Measurements from ENCODE around the gene ART5. TPM values are rescaled to one million over a fixed set of nuclear protein-coding genes. Genes with fewer than 3 reads are reported as not detected.

The ART5 gene
- total and polyA plus RNA-seq, 12 donors = 0.13 to 0.78 (median 0.30) TPM; not detected in 5

DNA sequence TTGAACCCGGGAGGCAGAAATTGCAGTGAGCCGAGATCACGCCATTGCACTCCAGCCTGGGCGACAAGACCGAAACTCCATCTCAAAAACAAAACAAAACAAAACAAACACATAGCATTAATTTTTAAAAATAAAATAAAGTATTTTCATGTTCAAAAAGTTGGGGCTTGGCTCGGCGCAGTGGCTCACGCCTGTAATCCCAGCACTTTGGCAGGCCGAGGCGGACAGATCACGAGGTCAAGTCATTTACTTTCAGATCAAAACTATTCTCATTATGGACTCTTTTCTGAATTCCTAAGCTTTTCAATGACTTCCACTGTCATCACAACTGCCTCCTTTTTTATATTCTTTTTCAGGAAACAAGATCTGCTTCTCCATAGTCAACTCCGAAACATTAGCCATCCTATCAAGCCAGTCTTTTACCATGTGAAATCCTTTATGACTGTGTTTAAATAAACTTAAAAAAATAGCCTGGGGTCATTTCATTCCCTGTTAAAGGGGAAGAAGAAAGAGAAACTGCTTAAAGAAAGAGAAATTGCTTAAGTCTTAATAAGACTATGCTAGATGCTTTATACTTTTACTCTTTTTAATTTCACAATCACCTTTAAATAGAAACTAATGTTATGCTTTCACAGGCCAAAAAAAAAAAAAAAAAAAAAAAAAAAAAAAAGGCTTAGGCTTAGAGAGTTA is 42.5 kb upstream of the ART5 start:
- H3K9me3 ChIP-seq (replicated peaks in 1 of 3) = no peaks in the 10 kb centered on the region
- no peaks in the 10 kb centered on the region for H3K27me3 ChIP-seq
- WGBS, 4 donors = 85 to 91% (median 89%) methylated on average over 12 of the region's 12 CpGs
- H3K4me1 ChIP-seq (replicated peaks in 1 of 2) = peaks cover 7 to 11% of the 10 kb centered on the region in 2 donors
- H3K27ac ChIP-seq = peak overlapping the region in 2 of 5 donors; percentile 14 to 31
- peaks cover 0 to 86% of the 10 kb centered on the region in 2 donors for H3K36me3 ChIP-seq (replicated peaks in 1 of 2)
- intact Hi-C loops (cut with DNase I) = no loop called here
- H3K4me3 ChIP-seq = no peak overlapping the region
- peak in 1 of 7 donors; percentile 41 for DNase-seq
- TF ChIP-seq, protein P1, sequence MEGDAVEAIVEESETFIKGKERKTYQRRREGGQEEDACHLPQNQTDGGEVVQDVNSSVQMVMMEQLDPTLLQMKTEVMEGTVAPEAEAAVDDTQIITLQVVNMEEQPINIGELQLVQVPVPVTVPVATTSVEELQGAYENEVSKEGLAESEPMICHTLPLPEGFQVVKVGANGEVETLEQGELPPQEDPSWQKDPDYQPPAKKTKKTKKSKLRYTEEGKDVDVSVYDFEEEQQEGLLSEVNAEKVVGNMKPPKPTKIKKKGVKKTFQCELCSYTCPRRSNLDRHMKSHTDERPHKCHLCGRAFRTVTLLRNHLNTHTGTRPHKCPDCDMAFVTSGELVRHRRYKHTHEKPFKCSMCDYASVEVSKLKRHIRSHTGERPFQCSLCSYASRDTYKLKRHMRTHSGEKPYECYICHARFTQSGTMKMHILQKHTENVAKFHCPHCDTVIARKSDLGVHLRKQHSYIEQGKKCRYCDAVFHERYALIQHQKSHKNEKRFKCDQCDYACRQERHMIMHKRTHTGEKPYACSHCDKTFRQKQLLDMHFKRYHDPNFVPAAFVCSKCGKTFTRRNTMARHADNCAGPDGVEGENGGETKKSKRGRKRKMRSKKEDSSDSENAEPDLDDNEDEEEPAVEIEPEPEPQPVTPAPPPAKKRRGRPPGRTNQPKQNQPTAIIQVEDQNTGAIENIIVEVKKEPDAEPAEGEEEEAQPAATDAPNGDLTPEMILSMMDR (IDR thresholded peaks at IDR 0.05) = no peak

DNA sequence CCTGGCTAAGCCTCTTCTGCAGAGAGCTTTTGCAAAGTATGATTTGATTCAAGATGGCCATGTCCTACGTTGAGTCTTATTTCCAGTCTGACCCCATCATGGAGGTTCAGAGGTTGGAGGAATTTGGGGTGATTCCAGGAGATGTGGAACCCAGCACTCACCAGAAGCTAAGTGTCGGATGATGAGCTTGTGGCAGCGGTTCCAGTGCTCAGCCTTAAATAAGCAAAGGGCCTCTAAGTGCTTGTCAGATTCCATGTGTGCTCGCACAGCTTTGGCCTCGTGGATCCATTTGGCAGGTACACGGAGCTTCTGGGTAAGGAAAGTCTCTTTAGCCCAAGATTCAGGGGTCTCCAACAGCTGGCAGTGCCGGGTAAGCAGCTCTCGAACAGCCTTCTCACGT is 41.2 kb upstream of the ART5 start:
- WGBS, 4 donors = 94 to 97% (median 97%) methylated on average over 8 to 9 of the region's 9 CpGs
- Histone ChIP-seq H3K36me3 (replicated peaks in 1 of 2) (peaks cover 0 to 86% of the 10 kb centered on the region in 2 donors), H3K4me1 (replicated peaks in 1 of 2) (peaks cover 7 to 11% of the 10 kb centered on the region in 2 donors), H3K27me3 (no peaks in the 10 kb centered on the region), H3K9me3 (replicated peaks in 1 of 3) (no peaks in the 10 kb centered on the region), H3K4me3 (no peak overlapping the region), H3K27ac (no peak overlapping the region)
- peak in 1 of 7 donors; percentile 42 for DNase-seq
- TF ChIP-seq, protein P1 (IDR thresholded peaks at IDR 0.05) = no peak
- TF ChIP-seq POLR2A (IDR thresholded peaks at IDR 0.05) = no peak
- intact Hi-C loops (cut with DNase I) = no loop called here

DNA sequence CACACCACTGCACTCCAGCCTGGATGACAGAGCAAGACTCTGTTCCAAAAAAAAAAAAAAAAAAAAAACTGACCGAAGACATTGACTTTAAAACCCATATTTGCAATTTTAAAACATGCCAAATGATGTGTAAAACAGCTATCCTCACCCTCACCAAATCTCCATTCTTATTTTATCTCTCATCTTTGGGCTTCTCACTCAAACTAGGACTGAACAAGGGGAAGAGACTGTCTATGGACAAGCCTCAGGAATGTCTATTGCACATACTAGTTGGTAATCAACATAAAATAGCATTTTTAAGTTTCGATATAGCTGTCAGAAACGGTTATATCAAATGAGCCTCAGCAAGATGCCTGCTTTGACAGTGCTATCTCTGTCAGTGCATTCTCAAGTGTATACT is 37.3 kb upstream of the ART5 start:
- no peak overlapping the region for H3K4me3 ChIP-seq
- no peaks in the 10 kb centered on the region for H3K27me3 ChIP-seq
- intact Hi-C loops (cut with DNase I) = no loop called here
- peaks cover 0 to 2% of the 10 kb centered on the region in 2 donors for H3K4me1 ChIP-seq (replicated peaks in 1 of 2)
- H3K27ac ChIP-seq = no peak overlapping the region
- H3K36me3 ChIP-seq (replicated peaks in 1 of 2) = peaks cover 0 to 89% of the 10 kb centered on the region in 2 donors
- TF ChIP-seq, protein P1 (IDR thresholded peaks at IDR 0.05) = no peak
- TF ChIP-seq POLR2A (IDR thresholded peaks at IDR 0.05) = no peak
- WGBS, 4 donors = 93 to 98% (median 96%) methylated on average over 3 of the region's 3 CpGs
- no peak for DNase-seq
- no peaks in the 10 kb centered on the region for H3K9me3 ChIP-seq (replicated peaks in 1 of 3)

DNA sequence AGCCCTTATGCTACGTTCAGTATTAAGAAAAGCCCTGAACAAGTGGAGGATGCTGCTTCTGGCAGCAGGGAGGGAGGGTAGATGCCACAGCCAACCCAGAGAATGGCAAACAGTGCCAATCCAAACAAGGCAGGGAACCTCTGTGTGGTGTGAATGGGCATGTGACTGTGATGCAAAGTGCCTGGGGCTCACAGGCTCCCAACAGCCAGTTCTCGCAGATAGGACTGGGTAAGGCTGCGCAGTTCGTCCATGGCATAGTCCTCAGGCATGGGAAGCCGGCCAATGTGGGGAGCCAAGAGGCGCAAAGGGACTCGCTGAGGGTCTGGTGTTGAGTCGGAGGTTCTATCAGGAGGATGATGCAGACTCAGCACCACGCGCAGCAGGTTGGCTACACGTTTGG is 34.2 kb upstream of the ART5 start:
- H3K4me1 ChIP-seq (replicated peaks in 1 of 2) = no peaks in the 10 kb centered on the region
- no peaks in the 10 kb centered on the region for H3K9me3 ChIP-seq (replicated peaks in 1 of 3)
- H3K4me3 ChIP-seq = no peak overlapping the region
- H3K27ac ChIP-seq = no peak overlapping the region
- H3K27me3 ChIP-seq = no peaks in the 10 kb centered on the region
- intact Hi-C loops (cut with DNase I) = no loop called here
- TF ChIP-seq, protein P1 (IDR thresholded peaks at IDR 0.05) = no peak
- TF ChIP-seq POLR2A (IDR thresholded peaks at IDR 0.05) = no peak
- WGBS, 4 donors = 93 to 99% (median 97%) methylated on average over 11 of the region's 11 CpGs
- no peak for DNase-seq
- peaks cover 0 to 75% of the 10 kb centered on the region in 2 donors for H3K36me3 ChIP-seq (replicated peaks in 1 of 2)

Measured in adrenal gland (tissue), 12 donors.